Mesendoderm (in vitro differentiated cells): Measurements from ENCODE around the gene ZNF132.

Source experiments
- DNase-seq: peaks from one replicate; pipeline ENCODE4 v3.0.0; 2013
- H2AK5ac ChIP-seq: 2 replicates; pipeline ENCODE4 v1.6.1; 2013; ENCODE audit warnings: low read length, inconsistent platforms
- H2BK120ac ChIP-seq: 2 replicates; pipeline ENCODE4 v1.6.1; 2013; ENCODE audit warnings: low read depth, mild to moderate bottlenecking, low read length, moderate library complexity, mixed read lengths
- H2BK15ac ChIP-seq: replicated peaks from 2 replicates; pipeline ENCODE4 v1.6.1; 2013; ENCODE audit warnings: low read depth, mild to moderate bottlenecking, moderate library complexity
- H2BK5ac ChIP-seq: 2 replicates; pipeline ENCODE4 v1.6.1; 2013; ENCODE audit warnings: low read length, inconsistent platforms
- H3K18ac ChIP-seq: 2 replicates; pipeline ENCODE4 v1.6.1; 2013; ENCODE audit warnings: mild to moderate bottlenecking, low read length, mixed read lengths
- H3K23ac ChIP-seq: one replicate; pipeline ENCODE4 v1.6.1; 2013; ENCODE audit warnings: low read length
- H3K27ac ChIP-seq: 2 replicates; pipeline ENCODE4 v1.5.1; 2013; ENCODE audit warnings: low read depth, mild to moderate bottlenecking, inconsistent platforms, low read length, moderate library complexity
- H3K27me3 ChIP-seq: 2 replicates; pipeline ENCODE4 v1.6.1; 2013; ENCODE audit warnings: low read length, control low read depth, mild to moderate bottlenecking, inconsistent platforms; ENCODE audit not compliant: insufficient read depth, poor library complexity
- H3K36me3 ChIP-seq: 2 replicates; pipeline ENCODE4 v1.6.1; 2013; ENCODE audit warnings: low read length, inconsistent platforms; ENCODE audit not compliant: control insufficient read depth, insufficient read depth
- H3K4ac ChIP-seq: one replicate; pipeline ENCODE4 v1.6.1; 2013; ENCODE audit warnings: low read depth, mild to moderate bottlenecking, low read length, moderate library complexity
- H3K4me1 ChIP-seq: 2 replicates; pipeline ENCODE4 v1.6.1; 2013; ENCODE audit warnings: low read depth, low read length, inconsistent platforms; ENCODE audit not compliant: control insufficient read depth
- H3K4me2 ChIP-seq: 2 replicates; pipeline ENCODE4 v1.6.1; 2013; ENCODE audit warnings: low read length
- H3K4me3 ChIP-seq: 2 replicates; pipeline ENCODE4 v1.5.1; 2013; ENCODE audit warnings: mild to moderate bottlenecking, low read length
- H3K56ac ChIP-seq: one replicate; pipeline ENCODE4 v1.6.1; 2013; ENCODE audit warnings: low read length
- H3K79me1 ChIP-seq: 2 replicates; pipeline ENCODE4 v1.6.1; 2013; ENCODE audit warnings: low read length, inconsistent platforms
- H3K79me2 ChIP-seq: 2 replicates; pipeline ENCODE4 v1.6.1; 2013; ENCODE audit warnings: mild to moderate bottlenecking, low read length; ENCODE audit not compliant: control insufficient read depth, insufficient read depth
- H3K9ac ChIP-seq: 2 replicates; pipeline ENCODE4 v1.6.1; 2013; ENCODE audit warnings: low read length, inconsistent platforms
- H4K5ac ChIP-seq: one replicate; pipeline ENCODE4 v1.6.1; 2013; ENCODE audit warnings: low read length
- H4K8ac ChIP-seq: one replicate; pipeline ENCODE4 v1.6.1; 2013; ENCODE audit warnings: low read depth, mild to moderate bottlenecking, control low read depth, low read length, moderate library complexity
- WGBS: extraction: QIAGEN DNeasy Blood & Tissue Kit; methylation state at CpG from one replicate; pipeline ENCODE4 v1.1.7; 2013; ENCODE audit warnings: low lambda C conversion rate, missing lambda C conversion rate; ENCODE audit not compliant: insufficient coverage; ENCODE audit errors: extremely low coverage; 5-methylcytosine and 5-hydroxymethylcytosine counted together

ZNF132 gene

GRCh38 chr19:58460039-58460438, 20.1 kb upstream of the ZNF132 start:
- no peak overlapping the region for H3K4me2 ChIP-seq
- no CpG with 5 or more reads among the region's 2 CpGs for WGBS
- no peak overlapping the region for H3K4ac ChIP-seq
- DNase-seq, result no peak
- H3K56ac ChIP-seq, result no peak overlapping the region
- no peaks in the 10 kb centered on the region for H3K36me3 ChIP-seq
- no peak overlapping the region for H3K9ac ChIP-seq
- H2BK120ac ChIP-seq, result no peak overlapping the region
- H2BK5ac ChIP-seq, result no peak overlapping the region
- H3K79me1 ChIP-seq, result no peaks in the 10 kb centered on the region
- no peak overlapping the region for H3K23ac ChIP-seq
- H4K5ac ChIP-seq, result no peak overlapping the region
- no peak overlapping the region for H2BK15ac ChIP-seq
- no peak overlapping the region for H3K18ac ChIP-seq
- H3K4me3 ChIP-seq, result no peak overlapping the region
- no peak overlapping the region for H2AK5ac ChIP-seq
- H3K27me3 ChIP-seq, result no peaks in the 10 kb centered on the region
- H3K79me2 ChIP-seq, result no peaks in the 10 kb centered on the region
- H3K4me1 ChIP-seq, result no peaks in the 10 kb centered on the region
- H3K27ac ChIP-seq, result no peak overlapping the region
- no peak overlapping the region for H4K8ac ChIP-seq

DNA sequence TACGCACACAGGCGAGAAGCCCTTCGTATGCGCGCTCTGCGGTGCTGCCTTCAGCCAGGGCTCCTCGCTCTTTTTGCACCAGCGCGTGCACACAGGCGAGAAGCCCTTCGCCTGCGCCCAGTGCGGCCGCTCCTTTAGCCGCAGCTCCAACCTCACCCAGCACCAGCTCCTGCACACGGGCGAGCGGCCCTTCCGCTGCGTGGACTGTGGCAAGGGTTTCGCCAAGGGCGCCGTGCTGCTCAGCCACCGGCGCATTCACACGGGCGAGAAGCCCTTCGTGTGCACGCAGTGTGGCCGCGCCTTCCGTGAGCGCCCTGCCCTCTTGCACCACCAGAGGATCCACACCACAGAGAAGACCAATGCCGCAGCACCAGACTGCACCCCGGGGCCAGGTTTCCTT, 16.2 kb upstream of the ZNF132 start:
- Histone ChIP-seq H4K8ac (no peak overlapping the region), H2BK5ac (no peak overlapping the region)
- WGBS, result no CpG with 5 or more reads among the region's 35 CpGs

DNA sequence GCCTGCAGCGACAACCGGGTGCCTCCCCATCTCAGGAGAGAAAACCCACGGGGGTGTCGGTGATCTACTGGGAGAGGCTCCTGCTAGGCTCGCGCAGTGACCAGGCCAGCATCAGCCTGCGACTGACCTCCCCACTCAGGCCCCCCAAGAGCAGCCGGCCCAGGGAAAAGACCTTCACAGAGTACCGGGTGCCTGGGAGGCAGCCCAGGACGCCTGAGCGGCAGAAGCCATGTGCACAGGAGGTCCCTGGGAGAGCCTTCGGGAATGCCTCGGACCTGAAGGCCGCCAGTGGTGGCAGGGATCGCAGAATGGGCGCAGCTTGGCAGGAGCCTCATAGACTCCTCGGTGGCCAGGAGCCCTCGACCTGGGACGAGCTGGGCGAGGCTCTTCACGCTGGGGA, 15.4 kb upstream of the ZNF132 start:
- Histone ChIP-seq H3K27ac (no peak overlapping the region), H3K4ac (no peak overlapping the region), H2BK15ac (no peak overlapping the region), H2BK120ac (no peak overlapping the region), H3K36me3 (no peaks in the 10 kb centered on the region), H2BK5ac (no peak overlapping the region), H3K4me3 (no peak overlapping the region), H3K18ac (no peak overlapping the region), H3K4me2 (no peak overlapping the region), H3K9ac (no peak overlapping the region), H3K79me1 (no peaks in the 10 kb centered on the region), H3K4me1 (no peaks in the 10 kb centered on the region), H3K23ac (no peak overlapping the region), H3K27me3 (no peaks in the 10 kb centered on the region), H3K56ac (no peak overlapping the region), H3K79me2 (no peaks in the 10 kb centered on the region), H4K8ac (no peak overlapping the region), H2AK5ac (no peak overlapping the region), H4K5ac (no peak overlapping the region)
- no peak for DNase-seq
- WGBS, result no CpG with 5 or more reads among the region's 21 CpGs

More for the DNA sequence above, 16.2 kb upstream of the ZNF132 start:
- Histone ChIP-seq H2AK5ac (no peak overlapping the region), H3K79me1 (no peaks in the 10 kb centered on the region), H3K27me3 (no peaks in the 10 kb centered on the region), H4K5ac (no peak overlapping the region), H3K36me3 (no peaks in the 10 kb centered on the region), H3K4ac (no peak overlapping the region), H3K9ac (no peak overlapping the region), H3K4me1 (no peaks in the 10 kb centered on the region), H3K4me3 (no peak overlapping the region), H3K4me2 (no peak overlapping the region), H2BK120ac (no peak overlapping the region), H3K18ac (no peak overlapping the region), H3K27ac (no peak overlapping the region), H2BK15ac (no peak overlapping the region), H3K56ac (no peak overlapping the region), H3K23ac (no peak overlapping the region), H3K79me2 (no peaks in the 10 kb centered on the region)
- DNase-seq, result no peak

DNA sequence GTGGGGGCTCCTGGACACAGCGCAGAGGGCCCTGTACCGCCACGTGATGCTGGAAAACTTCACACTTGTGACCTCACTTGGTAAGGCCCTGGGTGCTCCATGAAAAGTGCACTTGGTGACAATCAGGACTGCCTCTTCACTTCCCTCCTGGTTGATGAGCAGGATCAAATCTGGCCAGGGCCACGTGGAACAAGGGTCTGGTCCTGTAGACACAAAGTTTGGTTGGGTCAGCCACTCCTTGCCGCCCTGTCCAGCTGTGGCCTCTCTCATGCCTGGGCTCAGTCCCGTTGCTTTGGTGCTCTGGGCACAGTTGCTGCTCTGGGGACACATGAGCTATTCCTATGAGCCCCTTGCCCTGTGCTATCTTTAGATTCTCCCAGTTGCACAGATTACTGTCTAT, 13.8 kb upstream of the ZNF132 start:
- no peak overlapping the region for H3K27ac ChIP-seq
- no peak overlapping the region for H2AK5ac ChIP-seq
- no peak for DNase-seq
- H4K5ac ChIP-seq, result no peak overlapping the region
- WGBS, result no CpG with 5 or more reads among the region's 6 CpGs
- H2BK15ac ChIP-seq, result no peak overlapping the region
- H3K18ac ChIP-seq, result no peak overlapping the region
- no peak overlapping the region for H3K4me3 ChIP-seq
- H3K23ac ChIP-seq, result no peak overlapping the region
- no peak overlapping the region for H2BK120ac ChIP-seq
- no peak overlapping the region for H3K4me2 ChIP-seq
- no peaks in the 10 kb centered on the region for H3K79me2 ChIP-seq
- no peaks in the 10 kb centered on the region for H3K27me3 ChIP-seq
- H4K8ac ChIP-seq, result no peak overlapping the region
- H2BK5ac ChIP-seq, result no peak overlapping the region
- no peak overlapping the region for H3K4ac ChIP-seq
- H3K36me3 ChIP-seq, result no peaks in the 10 kb centered on the region
- H3K56ac ChIP-seq, result no peak overlapping the region
- no peaks in the 10 kb centered on the region for H3K79me1 ChIP-seq
- H3K9ac ChIP-seq, result no peak overlapping the region
- H3K4me1 ChIP-seq, result no peaks in the 10 kb centered on the region

DNA sequence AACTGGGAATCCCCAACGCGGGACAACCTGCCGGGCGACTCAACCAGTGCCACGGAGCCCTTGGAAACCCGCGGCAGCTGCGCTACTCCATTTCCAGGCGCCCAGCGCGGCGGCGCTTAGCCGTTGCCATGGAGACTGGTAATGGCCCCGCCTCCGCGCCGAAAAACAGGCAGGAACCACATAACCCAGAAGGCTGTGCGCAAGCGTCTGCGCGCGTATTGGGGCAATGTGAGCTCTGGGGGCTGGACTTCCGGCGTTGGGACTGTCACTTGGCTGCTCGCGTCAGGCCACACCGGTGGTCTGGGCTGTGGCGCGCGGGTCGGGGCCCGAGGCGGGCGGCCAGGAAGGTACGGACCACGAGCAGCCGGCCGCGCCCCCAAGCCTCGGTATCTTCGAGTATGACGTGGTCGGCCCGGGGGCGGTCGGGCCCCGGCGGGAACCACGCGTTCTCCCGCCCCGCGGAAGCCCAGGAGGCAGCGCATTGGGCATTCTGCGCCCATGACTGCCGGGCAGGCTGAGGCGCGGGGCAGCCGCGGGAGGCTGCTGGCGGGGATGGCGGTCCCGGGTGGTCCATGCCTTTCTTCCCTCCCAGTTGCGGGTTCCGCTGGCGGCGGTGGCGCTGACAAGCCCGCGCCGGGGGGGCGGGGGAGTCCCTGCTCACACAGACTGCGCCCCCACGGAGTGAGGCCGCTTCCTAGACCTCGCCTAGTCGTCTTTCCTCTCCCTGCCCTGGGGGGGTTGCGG, 11.6 kb upstream of the ZNF132 start, which contains the start of gene ZNF324B:
Gene ZNF324B, plus strand, starts transcription at position 265 of the 744 bp plus-strand sequence. CDS start 2,080 bp downstream, outside the sequence.
- peak within 1 kb of the TSS; percentile 79 for H3K4me2 ChIP-seq
- no peaks in the 10 kb centered on the region for H3K4me1 ChIP-seq
- no peak within 1 kb of the TSS for H3K27ac ChIP-seq
- H3K56ac ChIP-seq, result peak within 1 kb of the TSS; percentile 84
- no peaks in the 10 kb centered on the region for H3K79me1 ChIP-seq
- peak within 1 kb of the TSS; percentile 61 for H3K4me3 ChIP-seq
- no peaks in the 10 kb centered on the region for H3K79me2 ChIP-seq
- peak within 1 kb of the TSS; percentile 78 for H3K9ac ChIP-seq
- H3K36me3 ChIP-seq, result no peaks in the 10 kb centered on the region
- H2BK15ac ChIP-seq, result no peak within 1 kb of the TSS
- H3K4ac ChIP-seq, result no peak within 1 kb of the TSS
- H2BK120ac ChIP-seq, result no peak within 1 kb of the TSS
- no CpG with 5 or more reads among the region's 79 CpGs for WGBS
- no peak within 1 kb of the TSS for H2AK5ac ChIP-seq
- peak; percentile 98 for DNase-seq
- no peaks in the 10 kb centered on the region for H3K27me3 ChIP-seq
- no peak within 1 kb of the TSS for H4K5ac ChIP-seq
- H2BK5ac ChIP-seq, result no peak within 1 kb of the TSS
- no peak within 1 kb of the TSS for H3K23ac ChIP-seq
- no peak within 1 kb of the TSS for H4K8ac ChIP-seq
- no peak within 1 kb of the TSS for H3K18ac ChIP-seq
